PFSK-1 (cell line): Measurements from ENCODE around the gene EPHA6.

ENCODE experiments used
- FOXP2 ChIP-seq: optimal IDR thresholded peaks from 2 replicates; pipeline ENCODE3; 2011; ENCODE audit warnings: borderline replicate concordance, control low read depth, inconsistent platforms; ENCODE audit not compliant: insufficient read depth; ENCODE audit errors: extremely low read length, extremely low read depth
- SIN3A ChIP-seq: IDR thresholded peaks from 2 replicates; pipeline ENCODE4 v1.6.1; 2012; ENCODE audit warnings: mild to moderate bottlenecking, low read length, moderate library complexity, borderline replicate concordance; ENCODE audit not compliant: insufficient read depth

DNA sequence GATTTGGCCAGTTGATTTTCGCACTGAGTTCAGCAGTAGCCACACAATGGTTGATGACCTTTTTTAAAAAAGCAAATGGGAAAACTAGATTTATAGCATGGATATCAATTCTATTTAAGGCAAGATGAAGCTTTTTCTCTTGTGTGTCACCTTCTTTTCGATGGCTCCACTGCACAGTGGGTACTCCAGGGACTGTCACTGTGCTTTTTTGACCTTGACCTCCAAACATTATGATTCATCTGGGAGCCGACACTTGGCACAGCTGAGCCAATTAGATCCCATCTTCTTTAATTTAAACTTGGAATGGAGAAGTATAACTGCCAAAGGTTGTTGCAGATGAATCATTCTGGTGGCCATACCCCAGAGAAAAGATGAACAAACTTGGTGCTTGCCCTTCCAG lies 367.3 kb downstream of the EPHA6 start:
- TF ChIP-seq FOXP2: no peak
- TF ChIP-seq SIN3A: no peak
